IPS DF 19.7 (cell line): ENCODE data around the gene DLGAP4.
A peak's percentile ranks its signal among the peaks of the same experiment; 100 is the strongest.

Experiments
- DNase-seq: peaks from one replicate; pipeline ENCODE4 v3.0.0-alpha.2; 2013; ENCODE audit warnings: low read depth, low spot score

The DLGAP4 gene

DNA sequence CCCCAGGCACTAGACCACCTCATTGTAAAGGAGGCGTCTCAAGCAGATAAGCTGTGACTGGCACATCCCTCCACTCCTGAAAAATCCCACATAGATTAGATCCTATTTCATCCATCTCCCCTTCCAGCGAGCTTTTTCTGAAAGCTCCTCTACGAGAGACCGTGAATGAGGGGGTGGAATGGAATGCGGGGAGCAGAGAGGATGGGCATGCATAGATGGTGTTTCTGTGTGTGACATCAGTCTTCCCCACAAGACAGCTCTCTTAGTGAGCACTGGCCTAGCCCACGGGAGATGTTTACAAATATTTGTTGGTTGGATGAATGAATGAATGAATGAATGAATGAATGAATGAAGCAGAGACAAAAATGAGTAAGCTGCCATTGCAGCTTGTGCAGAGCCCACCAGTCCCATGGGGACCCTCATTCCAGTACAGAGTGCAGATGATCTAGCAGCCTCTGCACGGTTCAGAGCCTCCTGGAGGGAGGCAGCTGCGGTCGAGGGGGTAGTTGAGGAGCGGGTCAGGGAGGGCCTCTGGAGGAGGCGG lies 98.4 kb downstream of the DLGAP4 start:
- DNase-seq: no peak

DNA sequence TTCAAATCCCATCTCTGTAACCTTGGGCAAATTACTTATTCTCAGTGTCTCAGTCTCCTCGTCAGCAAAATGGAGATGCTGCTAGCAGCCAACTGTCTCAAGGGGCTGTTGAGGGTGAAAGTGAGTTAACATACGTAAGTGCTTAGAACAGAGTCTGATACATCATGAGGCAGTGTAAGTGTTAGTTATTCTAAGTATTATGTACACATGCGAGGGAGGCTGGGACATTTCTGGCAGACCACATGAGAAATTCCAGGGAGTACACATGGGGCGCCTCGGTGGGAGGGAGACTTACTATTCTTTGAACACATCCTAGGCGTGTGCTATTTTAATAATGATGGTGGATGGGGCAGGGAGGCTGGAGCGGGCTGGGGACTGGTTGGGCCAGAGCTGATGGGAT lies 99.1 kb downstream of the DLGAP4 start:
- no peak for DNase-seq

DNA sequence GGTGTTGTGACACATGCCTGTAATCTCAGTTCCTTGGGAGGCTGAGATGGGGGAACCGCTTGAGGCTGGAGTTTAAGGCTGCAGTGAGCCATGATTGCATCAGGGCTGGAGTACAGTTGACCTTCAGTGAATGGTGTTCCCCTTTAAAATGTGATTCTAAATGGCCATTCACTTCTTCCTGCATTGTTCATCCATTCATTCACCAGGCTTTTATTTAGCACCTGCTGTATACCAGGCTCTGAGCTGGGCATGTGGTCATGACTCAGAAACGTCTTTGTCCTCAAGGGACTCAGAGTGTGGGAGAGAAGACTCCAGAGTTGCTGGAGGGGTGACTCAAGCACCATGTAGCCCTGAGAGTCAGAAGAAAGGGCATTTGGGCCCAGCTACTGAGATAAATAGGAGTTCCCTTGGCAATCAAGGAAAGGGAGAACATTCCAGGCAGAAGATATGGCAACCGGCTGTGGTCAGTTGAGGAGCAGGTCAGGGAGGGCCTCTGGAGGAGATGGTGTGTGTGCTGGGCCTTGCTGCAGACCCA lies 101.1 kb downstream of the DLGAP4 start:
- no peak for DNase-seq

DNA sequence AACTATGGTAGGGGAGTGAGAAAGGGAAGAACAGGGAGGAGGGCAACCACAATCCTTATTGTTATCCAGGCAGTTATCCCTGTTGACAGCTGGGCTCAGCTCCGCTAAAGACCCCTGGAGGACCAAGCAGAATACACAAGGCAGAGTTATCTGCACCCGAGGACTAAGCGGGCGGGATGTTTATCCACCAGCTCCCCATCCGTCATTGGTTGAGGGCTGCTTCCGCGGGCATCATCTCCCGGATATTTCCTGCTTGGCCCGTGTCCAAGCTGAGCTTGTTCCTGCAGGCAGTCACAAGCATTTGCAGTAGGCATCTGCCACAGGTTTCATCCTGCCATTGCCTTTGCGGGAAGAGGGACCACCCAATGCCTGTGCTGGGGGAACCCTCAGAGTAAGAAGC lies 102.1 kb downstream of the DLGAP4 start:
- no peak for DNase-seq

DNA sequence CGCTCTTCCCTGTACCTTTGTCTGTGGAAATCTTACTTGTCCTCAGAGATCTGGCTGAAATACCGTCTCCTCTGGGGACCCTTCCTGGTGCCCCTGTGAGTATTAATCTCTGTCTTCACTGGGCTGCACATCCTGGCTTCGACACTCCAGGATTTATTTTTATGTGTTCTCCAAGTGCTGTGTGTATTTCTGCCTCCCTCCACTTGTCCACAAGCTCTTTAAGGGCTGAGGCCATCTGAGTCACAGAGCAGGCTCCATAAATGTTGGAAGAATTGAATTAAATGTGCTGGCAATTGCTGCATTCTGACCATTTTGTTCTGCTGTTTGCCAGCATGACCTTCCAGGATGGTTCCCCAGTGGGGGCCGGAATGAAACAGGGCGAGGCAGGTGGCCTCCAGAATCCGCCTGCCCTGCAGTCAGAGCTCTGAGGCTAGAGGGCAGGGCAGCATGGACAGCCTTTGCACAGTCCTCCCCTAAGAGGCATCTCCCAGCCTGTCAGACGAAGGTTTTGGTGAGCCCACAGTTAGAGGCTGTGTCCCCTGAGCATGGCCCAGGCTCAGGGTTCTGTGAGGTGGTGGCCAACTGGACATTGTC lies 105.8 kb downstream of the DLGAP4 start:
- no peak for DNase-seq

DNA sequence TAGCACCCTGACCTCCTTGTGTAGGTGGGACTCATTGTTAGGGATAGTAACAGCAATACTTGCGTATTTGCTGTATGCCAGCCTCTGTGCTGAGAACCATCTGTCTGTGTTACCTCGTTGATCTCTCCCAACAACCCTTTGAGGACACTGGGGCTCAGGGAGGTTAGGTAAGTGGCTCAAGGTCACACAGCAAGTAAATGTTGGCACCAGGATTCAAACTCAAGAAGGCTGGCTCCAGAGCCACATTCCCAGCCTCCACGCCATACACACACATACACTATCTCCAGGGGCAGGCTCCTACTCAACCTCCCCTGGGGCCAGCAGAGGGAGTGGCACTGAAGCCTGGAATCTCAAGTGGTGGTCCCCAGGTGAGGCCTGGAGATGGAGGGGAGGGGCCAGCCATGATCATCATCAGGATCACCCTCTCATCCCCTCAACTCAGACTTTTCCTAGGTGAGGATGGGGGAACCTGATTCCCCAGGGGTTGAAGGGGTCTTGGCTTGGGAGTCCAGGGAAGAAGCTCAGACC lies 109.4 kb downstream of the DLGAP4 start:
- no peak for DNase-seq

DNA sequence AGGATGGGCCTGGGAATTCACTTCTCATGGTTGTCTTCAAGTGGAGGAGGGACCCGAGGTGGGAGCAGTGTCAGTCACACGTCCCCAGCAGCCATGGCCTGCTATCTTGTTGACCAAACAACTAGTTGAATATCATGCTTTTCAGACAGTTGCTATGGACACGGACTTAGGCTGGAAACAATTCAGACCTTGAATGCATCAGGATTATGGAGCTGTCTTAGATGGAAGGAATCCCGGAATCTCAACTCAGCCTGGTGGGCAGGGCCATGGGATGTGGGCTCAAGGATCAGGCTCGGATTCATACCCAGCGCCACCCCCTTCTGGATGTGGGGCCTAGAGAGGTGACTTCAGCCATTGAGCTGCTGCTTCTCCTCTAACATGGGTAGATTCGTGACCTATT lies 112.6 kb downstream of the DLGAP4 start:
- DNase-seq: no peak

DNA sequence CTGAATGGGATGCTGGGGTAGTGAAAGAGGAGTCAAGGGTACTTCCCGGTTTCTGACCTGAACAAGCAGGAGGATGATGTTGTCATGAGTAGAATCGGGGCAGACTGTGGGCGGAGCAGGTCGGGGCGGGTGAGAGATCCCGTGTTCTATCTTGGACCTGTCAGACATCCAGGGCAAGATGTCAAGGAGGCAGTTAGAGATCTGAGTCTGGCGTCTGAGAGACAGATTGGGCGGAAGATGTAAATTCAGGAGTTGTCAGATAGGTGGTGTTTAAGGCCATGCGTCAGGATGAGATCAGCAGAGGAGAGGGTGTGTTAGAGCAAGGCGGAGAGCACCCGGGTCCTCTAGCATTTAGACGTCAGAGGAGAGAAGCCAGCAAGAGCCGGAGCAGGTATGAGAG lies 115.5 kb downstream of the DLGAP4 start:
- no peak for DNase-seq

DNA sequence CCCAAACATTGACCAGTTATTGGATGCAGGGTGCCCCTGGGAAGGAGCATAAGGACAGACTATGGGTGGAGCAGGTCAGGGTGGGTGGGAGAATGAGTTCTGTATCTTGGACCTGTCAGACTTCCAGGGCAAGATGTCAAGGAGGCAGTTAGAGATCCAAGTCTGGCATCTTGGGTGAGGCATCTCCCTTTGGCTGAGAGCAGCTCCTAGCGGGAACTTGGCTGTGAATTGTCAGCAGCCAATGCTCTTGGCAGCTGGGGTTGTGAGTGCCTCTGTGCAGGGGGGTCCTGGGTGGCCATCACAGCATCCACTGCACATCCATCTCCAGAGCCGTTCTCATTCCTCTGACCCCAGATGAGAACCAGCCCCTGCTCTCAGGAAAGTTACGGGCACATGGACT lies 118.2 kb downstream of the DLGAP4 start:
- DNase-seq: no peak

DNA sequence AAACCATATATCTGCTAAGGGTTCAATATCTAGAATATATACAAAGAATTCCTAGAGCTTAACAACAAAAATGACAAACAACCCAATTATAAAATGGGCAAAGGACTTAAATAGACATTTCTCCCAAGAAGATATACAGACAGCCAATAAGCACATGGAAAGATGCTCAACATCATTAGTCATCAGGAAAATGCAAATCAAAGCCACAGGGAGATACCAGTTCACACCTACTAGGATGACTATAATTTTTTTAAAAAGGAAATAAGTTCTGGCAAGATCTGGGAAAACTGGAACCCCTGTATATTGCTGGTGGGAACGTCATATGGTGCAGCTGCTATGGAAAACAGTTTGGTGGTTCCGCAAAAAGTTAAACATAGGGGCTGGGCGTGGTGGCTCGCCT lies 119.0 kb downstream of the DLGAP4 start:
- no peak for DNase-seq

DNA sequence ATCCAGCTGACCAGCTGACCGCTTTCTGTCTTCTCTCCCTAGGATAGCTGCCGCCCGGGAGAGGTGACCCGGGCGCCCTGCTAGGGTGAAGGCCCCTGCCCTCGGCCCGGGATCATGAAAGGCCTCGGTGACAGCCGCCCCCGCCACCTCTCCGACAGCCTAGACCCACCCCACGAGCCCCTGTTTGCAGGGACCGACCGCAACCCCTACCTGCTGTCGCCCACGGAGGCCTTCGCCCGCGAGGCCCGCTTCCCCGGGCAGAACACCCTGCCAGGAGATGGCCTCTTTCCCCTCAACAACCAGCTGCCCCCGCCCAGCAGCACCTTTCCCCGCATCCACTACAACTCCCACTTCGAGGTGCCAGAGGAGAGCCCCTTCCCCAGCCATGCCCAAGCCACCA lies 125.5 kb downstream of the DLGAP4 start:
- no peak for DNase-seq

DNA sequence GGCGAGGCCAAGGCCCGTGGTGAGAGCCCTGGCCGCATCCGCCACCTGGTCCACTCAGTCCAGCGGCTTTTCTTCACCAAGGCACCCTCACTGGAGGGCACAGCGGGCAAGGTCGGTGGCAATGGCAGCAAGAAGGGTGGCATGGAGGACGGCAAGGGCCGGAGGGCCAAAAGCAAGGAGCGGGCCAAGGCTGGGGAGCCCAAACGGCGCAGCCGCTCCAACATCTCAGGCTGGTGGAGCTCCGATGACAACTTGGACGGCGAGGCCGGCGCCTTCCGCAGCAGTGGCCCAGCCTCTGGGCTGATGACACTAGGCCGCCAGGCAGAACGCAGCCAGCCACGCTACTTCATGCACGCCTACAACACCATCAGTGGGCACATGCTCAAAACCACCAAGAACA lies 126.0 kb downstream of the DLGAP4 start:
- no peak for DNase-seq

DNA sequence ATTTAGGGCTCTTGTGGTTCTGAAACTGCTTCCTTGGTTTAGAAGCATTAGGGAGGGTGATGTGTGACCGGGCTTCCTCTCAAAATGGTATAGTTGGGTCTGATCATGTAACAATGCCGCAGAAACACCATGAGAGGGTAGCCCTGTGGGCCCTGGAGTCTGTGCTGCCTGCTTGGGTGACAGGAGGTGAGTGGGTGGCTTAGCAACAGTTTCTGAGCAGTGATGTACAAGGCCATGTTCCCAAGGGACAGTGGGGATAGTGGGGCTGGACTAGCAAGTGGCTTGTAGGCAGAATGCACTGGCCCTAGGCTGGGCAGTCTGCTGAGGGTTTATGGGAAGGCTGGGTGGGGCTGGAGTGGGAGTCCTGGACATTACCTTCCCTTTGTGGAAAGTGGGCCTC lies 128.2 kb downstream of the DLGAP4 start:
- DNase-seq: no peak

DNA sequence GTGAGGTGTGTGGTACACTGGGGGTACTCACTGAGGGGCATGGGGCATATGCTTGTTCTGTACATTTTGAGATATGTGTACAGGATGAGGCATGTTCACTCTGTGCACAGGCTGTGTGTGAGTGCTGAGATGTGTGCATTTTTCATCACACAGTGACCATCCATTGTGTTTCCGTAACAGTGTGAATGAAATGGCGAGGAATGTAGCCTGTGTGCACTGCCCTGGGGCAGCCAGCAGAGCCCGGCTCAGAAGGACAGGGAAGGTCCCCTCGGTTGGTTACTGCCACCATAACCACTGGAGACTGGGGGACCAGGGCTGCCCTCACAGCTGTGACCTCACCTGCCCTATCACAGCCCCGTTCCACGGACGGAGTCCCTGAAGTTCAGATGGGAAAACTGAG lies 129.0 kb downstream of the DLGAP4 start:
- no peak for DNase-seq

DNA sequence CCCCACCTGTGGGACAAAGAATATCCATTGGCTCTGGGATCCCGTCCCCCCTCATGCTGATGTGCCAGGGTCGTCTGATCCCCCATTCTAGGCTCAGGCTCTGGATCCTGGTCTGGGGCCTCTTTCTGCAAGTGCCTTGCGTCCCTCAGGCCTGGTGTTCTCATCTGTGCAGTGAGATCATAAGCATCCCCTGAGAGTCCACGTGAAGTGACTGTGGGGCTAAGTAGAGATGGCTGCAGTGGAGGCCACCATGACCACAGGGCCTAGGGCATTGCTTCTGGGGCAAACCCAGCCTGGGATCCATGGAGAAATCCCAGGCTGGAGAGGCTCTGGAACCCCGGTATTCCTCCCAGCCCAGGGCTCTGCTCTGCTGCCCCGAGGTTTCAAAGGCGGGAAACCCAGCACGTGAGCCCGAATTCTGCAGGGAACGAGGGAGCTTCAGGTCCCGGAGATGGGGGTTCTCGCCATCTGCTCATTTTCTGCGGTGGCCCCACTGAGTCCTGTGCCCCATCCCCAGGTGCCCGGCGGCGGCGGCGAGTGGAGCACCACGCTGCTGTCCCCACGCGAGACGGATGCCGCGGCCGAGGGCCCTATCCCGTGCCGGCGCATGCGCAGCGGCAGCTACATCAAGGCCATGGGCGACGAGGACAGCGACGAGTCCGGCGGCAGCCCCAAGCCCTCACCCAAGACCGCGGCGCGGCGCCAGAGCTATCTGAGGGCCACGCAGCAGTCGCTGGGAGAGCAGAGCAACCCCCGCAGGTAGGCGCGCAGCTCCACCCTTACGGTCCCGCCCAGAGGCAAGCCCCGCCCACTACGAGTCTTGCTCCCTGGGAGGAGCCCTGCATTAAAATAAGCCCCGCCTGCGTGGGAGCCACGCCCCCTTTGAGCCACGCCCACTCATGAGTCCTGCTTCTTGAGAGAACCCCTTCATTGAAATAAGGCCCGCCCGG lies 129.7 kb downstream of the DLGAP4 start:
- DNase-seq: peak; percentile 68

DNA sequence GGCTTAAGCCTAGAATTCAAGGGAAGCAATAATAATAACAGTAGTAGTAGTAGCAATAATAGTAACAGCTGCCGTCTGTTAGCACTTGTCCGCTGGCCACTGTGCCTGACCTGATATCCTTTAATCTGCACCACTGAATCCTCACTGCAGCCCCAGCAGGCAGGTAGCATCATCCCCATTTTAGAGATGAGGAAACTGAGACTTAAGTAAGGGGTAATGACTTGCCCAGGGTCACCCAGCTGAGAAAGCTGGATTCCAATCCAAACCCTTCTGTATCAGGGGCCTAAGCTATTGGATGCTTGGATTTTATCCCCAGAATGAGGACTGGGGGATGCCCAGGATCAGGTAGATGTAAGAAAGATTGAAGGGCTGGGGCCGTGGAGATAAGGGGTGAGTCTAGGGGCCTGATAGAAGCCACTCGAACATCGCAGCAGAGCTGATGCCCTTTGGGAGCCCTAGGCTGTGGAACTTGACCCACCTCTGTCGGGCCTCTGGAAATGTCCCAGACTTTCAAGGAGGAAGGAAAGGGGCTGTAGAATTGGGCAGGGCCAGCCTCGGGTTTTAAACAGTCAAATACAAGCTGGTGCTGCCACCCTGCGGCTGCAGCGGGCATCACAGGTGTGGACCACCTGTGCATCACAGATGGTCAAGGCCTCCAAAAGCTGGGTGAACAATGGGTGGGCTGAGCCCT lies 133.0 kb downstream of the DLGAP4 start:
- DNase-seq: no peak

DNA sequence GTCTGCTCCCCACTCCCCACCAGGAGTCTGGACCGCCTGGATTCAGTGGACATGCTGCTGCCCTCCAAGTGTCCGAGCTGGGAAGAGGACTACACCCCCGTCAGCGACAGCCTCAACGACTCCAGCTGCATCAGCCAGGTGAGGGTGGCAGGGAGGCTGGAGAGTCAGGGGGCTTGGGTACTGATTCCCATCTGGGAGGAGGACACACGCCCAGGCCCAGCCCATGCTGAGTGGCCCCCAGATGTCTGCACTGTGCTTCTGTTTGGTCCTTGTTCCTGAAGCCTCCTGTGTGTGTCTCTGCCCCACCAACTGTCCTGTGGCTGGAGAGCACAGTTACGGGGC lies 133.6 kb downstream of the DLGAP4 start:
- DNase-seq: no peak

DNA sequence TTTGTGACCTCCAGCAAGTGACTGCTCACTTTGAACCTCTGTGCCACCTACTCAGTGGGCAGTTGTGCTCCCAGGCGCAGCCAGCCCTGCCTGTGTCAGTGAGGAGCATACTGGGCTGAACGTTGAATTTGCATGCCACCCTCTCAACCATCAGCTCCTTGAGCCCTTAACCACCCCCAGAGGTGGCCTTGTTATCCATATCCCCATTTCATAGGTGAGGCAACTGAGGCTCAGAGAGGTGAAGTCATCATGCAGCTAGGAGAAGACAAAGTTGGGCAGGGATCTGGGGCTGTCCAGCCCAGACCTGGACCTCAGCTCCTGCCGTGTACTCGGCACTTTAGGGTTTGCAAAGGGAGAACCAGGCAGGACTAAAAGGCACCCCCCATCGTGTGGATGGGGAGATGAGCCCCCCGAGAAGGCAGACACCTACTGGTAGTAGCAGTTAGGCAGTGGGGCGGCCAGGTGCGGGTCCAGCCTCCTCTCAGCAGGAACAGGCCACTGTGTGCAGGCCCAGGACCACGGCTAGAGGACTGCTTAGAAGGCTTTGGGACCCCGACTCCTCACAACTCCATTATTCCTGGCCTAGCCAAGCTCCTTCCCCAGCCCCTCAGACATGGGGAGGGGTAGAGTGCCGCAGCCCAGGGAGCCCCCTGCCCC lies 134.4 kb downstream of the DLGAP4 start:
- DNase-seq: no peak

DNA sequence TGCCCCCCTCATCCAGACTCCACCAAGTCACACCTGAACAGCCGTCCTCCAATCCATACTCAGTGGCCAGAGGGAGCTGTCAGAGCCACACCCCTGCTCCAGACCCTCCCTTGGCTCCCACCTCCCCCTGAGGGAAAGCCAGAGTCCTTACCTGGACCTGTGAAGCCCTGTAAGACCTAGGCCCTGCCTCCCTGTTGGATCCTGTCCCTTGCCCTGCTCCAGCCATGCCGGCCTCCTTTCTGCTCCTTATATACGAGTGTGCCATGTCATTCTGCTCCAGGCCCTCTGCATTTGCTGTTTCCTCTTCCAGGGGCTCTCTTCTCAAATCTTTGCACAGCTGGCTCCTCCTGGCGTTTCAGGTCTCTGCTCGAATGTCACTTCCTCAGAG lies 134.9 kb downstream of the DLGAP4 start:
- DNase-seq: no peak

DNA sequence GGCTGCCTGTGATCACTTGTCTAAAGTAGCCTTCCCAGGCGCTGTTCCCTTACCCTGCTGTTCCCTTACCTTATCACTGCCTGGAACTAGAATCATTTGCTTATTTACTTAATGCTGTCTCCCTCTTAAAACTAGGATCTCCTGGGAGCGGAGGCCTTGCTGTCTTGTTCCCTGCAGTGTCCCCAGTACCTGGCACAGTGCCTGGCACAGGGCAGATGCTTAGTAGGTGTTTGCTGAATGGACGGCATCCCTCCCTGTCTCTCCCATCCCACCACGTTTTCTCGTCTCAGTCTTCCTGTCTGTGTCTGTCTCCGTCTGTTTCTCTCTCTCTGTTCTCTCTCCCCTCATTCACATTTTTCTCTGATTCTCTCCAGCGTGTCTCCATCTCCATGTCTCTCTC lies 135.3 kb downstream of the DLGAP4 start:
- no peak for DNase-seq

DNA sequence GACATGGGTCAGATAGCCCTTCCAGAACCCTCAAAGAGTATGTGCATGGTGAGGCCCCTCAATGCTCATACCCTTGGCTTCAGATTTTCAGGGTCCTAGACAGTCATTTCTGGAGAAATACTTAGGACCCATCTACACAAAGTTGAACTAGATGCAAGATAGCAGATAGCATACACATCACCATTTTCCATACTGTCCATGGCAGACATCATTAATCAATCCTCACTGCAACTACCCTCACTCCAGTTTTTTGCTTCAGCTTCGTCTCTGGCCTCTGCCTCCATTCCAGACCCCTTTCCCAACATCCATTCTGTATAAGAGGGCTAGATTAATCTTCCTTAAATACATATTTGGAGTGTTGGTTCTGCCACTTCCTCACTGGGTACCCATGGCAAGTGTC lies 139.7 kb downstream of the DLGAP4 start:
- no peak for DNase-seq

DNA sequence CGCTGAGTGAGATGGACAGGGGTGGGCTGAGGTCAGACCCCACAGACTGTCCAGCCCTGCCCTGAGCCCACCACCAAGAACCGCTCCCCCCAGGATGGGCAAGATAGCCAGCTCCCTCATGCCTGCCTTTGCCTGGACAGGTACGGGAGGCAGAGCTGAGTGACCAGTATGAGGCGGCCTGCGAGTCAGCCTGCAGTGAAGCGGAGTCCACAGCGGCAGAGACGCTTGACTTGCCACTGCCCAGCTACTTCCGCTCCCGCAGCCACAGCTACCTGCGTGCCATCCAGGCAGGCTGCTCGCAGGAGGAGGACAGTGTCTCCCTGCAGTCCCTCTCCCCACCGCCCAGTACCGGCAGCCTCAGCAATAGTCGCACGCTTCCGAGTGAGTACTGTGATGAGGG lies 140.4 kb downstream of the DLGAP4 start:
- no peak for DNase-seq
